HG02678 (cell line): ENCODE data around the gene GANAB.
"Not testable (repeated sequence)": the region's sequence is repeated elsewhere in the genome, so short reads cannot be mapped to it uniquely, and the experiment has no call there.

Experiments used
- ATAC-seq: cut with Tn5 transposase; IDR thresholded peaks from one replicate; pipeline ENCODE4 v1.9.1; 2021; ENCODE audit warnings: mild to moderate bottlenecking, moderate library complexity; ENCODE audit not compliant: unreplicated experiment

The GANAB gene

DNA sequence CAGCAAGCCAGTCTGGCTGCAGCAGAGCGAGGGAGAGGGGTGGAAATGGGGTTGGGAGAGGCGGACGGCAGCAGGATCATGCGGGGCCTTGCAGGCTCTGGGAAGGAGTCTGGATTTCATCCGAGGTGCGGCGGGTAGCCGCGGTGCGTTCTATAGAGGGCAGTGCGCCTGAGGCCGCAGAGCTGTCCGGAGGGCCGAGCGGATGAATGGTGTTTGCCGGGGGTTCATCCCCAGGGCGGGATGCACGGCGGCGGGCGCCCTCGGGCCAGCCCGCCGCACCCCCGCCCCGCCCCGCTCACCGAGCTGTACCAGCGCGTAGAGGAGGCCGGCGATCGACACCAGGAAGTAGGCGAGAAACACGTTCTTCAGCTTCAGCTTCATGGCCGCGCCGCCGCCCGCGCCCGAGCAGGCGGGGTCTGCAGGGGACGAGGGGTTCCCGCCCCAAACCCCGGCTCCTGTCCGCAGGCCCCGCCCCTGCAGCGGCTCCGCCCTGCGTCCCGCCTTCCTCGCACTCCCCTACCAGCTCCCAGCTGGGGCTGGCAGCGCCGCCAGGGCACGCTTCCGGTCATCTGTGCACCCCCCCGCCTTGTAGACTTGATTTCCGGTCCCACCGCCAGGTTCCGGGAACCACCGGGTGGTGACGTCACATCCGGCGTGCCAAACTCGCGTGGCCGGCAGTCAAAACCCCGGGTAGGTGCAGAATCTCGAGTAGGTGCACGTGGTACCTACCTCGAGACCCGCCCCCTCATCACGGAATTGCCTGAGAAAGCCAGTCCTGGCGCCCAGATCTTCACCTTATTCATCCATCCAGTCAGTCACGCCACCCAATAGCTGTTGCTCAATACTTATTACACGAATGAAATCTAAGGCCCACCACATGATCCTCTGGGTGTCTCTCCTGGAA is 24.6 kb downstream of the GANAB start, which contains the start of gene B3GAT3:
B3GAT3 (minus strand) TSS at position 420 of the 904 bp plus-strand sequence; CDS start at position 381, 39 bp downstream.
- peak; percentile 96 for ATAC-seq

DNA sequence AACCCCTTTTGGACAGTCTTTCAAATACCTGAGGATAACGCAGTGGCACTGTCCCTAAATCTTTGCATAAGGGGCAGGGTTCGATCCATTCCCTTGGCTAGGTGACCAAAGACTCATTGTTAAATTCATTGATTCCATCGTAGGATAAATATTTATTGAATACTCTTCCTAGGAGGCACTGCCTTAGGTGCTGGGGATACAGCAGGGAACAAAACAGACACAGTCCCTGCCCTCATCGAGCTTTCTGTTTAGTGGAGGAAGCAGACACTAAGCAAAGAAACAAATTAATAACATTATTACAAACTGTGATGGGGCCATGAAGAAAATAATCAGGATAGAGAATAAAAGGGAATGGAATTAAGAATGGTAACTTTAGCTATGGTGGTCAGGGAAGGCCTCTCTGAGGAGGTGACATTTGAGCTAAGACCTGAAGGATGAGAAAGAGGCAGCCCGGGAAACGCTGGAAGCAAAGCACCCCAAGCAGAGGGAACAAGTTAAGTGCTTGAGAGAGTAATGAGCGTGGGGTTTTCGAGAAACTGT is 25.3 kb downstream of the GANAB start:
- no peak for ATAC-seq

DNA sequence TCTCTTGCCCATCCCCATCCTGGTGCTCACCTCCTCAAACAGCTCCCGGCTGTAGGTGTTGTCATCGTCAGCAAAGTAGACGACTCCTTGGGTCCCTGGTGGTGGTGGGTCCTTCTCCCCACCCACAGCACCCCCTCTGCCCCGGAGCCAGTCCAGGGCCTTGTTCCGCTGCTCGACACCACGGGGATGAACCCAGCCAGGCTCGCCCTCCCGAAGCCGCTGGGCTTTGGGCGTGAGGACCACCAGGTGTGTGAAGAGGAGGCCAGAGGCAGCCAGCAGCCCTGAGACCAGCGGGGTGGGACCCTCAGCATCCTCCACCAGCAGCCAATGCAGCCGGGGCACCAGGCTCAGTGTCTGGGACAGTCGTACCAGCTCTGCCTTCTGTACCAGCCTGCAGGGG is 29.5 kb downstream of the GANAB start:
- ATAC-seq = not testable (repeated sequence)

DNA sequence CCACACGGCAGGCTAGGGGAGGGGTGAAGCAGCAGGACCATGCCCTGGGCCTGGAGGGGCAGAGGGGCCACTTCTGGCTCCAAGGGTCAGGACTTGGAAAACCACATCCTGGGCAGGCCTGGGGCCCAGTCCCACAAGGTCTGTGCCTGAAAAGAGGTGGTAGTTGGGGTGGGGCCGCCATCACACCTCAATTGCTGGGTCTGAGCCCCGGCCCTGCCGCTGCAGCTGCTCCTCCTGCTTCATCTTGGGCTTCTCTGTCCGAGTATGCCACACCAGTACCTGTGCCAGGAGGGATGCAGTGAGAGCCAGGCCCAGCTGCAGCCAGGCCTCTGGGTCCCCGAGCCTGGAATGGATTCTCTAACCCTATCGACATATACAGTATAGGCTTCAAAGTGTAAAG is 30.9 kb downstream of the GANAB start:
- no peak for ATAC-seq

DNA sequence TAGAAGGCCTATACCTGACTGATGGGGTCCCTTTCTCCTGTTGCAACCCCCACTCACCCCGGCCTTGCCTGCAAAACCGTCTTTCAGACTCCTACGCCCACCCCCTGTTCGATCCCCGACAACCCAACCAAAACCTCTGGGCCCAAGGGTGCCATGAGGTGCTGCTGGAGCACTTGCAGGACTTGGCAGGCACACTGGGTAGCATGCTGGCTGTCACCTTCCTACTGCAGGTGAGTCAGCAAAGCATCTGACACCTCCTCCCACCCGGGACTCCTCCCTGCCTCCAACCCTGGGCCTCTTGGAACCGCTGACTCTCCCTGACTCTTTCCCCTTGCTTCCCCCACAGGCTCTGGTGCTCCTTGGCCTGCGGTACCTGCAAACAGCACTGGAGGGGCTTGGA is 32.1 kb downstream of the GANAB start:
- no peak for ATAC-seq

DNA sequence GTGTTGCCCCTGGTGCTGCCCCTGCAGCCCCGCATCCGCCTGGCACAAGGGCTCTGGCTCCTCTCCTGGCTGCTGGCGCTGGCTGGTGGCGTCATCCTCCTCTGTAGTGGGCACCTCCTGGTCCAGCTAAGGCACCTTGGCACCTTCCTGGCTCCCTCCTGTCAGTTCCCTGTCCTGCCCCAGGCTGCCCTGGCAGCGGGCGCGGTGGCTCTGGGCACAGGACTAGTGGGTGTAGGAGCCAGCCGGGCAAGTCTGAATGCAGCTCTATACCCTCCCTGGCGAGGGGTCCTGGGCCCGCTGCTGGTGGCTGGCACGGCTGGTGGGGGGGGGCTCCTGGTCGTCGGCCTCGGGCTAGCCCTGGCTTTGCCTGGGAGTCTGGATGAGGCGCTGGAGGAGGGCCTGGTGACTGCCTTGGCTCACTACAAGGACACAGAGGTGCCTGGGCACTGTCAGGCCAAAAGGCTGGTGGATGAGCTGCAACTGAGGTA is 33.1 kb downstream of the GANAB start:
- no peak for ATAC-seq

DNA sequence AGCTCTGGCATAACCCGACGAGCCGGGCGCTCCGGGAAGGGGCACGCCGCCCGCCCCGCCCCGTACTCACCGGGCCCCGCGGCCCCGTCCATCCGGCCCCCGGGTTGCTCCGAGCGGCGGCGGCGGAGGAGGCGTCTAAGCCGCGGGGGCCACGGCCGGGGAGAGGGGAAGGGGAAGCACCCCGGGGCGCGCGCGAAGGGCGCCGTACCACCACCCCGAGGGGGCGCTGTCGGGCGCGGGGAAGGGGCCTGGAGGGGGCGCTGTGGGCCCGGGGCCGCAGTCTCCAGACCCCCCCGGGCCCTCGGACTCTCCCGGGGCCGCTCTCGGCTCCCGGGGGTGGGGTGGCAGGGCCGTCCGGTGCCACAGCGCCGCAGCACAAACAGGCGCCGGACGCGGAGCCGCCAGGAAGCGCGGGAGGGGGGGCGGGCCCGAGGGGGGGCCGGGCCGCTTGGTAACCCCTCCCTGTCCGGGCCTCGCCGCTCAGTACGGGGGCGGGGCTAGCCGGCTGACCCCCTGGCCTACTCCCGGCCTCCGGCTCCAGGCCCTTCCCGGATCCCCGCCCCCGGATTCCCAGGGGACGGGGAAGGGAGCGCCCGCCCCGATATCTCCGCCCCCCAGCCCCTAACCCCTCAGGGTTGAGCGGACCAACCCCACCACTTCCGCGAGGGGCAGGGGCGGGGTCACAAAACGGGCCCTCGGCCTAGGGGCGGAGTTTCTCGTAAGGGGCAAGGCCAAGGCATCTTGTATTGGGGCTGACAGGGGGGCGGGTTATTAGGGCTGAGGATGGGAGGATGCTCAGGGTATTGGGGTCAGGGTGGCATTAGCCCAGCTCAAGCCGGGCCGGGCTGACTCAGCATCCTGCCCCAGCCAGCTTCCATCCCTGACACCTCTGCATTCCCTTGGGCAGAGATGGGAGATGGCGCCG is 33.8 kb downstream of the GANAB start, which contains the start of the genes EML3 and ROM1:
EML3 (minus strand) TSS at position 410 of the 925 bp plus-strand sequence; CDS start at position 92, 318 bp downstream.
ROM1 (plus strand) TSS at position 892 of the 925 bp plus-strand sequence; CDS start at position 917, 25 bp downstream.
- ATAC-seq = peak; percentile 70

DNA sequence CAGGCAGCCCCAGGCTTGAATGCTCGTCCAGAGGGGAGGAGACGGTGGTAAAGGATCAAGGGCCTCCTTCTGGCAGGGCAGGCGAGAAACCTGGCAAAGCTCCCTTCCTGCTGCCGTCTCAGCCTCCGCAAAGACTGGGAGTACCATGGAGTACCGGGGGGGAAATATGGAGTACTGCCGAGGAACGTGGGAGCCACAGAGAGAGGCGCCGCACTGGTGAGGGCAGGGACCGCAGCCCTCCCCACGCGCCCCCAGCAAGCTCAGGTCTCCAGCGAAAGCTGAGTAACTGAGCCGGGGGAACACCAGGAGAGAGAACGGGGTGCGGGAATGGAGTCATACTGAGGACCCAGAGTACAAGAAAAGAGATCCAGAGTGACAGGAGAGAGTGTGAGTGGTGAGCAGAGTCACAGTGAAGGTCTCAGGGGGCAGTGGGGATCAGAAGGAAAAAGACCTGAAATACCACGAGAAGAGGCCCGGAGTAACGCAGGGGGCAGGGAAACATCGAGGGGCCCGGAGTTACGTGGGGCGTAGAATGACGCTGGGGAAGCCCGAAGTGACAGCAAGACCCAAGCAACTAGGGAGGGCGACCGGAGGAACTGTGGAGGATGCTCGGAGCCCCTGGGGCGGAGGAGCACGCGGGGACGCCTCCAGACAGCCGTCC is 34.6 kb downstream of the GANAB start:
- ATAC-seq = peak; percentile 20

DNA sequence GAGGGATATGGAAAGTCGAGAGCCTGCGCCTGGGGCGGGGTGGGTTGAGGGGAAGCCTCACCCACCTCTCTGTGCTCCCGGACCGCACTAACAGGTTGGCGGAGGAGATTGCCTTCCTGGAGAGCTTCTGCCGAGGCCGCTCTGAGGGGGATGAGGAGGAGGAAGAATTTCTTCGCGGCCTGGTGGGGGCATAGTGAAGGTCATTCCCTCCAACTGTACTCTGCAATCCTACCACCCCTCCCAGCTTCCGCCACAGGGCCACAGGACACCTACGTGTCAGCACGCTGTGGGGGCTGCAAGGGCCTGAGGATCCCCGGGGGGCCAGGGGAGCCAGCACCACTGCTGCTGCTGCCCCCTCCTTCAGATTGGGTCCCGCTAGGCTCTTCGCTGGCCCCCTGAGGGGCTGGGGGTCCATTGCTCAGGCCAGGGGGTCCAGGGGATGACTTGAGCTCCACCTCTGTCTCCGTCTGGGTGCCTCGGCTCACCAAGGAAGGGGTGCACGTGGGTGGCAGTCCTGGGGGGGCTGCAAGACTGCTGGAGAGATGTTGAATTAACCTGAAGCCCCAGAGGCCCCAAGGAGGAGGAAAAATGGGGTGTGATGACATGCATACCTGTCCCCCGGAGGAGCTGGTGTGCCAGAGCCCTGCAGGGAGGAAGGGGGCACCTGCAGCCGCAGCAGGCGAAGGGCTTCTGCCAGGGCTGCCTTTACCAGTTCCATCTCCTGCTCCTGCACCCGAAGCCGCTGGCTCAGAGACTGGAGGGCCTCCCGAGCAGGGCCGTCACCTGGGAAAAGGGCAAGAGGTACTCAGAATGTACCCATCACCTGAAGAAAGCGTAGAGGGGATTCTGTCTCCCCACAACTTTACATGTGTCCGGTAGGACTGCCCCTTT is 35.4 kb downstream of the GANAB start:
- ATAC-seq = no peak

DNA sequence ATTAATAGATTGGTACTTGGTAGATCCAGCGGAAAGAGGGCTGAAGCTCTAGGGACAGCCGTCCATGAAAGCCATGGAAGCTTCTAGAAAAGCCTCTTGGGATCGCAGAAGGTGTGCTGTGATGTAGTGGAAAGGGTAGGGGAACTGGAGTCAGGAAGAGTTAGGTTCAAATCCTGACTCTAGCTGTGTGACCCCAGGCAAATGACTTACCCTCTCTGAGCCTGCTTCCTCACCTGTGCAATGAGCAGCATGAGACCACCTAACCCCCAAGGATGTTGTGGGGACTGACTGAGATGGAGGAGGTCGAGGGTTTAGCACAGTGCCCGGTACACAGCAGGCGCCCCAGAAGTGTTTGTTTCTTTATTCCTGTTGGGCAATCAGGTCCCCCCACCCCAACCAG is 36.0 kb downstream of the GANAB start:
- ATAC-seq = no peak

DNA sequence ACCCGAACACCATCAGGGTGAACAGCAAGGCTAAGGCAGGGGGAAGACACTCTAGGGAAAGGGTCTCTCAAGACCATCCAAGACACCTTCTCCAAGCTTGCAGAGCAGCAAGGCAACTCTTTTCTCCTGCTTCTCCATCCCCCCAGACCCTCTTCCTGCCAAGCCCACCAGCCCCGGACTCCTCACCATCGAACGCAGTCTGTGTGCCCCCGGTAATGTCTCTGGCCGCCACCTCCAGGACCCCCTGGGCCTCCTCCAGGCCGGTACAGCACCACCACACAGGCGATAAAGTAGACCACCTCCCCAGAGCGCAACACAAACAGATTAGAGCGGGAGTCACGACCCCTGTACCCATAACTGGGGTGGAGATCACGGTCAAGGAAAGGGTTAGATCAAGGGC is 37.6 kb downstream of the GANAB start:
- no peak for ATAC-seq

DNA sequence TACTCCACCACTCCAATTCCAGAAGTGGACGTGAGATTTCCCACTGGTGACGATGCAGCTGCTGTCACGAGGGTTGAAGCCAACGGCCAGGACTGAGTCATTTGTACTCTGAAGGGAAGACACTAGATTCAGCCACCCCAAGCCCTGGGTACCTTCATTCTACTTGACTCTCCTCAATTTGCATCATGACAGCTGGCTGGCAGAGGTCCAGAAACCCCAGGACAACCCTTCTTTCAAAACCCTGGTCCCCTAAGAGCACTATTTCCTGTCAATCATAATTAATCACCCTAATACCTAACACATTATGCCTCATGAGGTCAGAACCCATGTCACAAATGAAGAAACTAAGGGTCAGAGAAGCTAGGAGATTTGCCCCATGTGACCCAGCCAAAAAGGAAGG is 38.7 kb downstream of the GANAB start:
- no peak for ATAC-seq

DNA sequence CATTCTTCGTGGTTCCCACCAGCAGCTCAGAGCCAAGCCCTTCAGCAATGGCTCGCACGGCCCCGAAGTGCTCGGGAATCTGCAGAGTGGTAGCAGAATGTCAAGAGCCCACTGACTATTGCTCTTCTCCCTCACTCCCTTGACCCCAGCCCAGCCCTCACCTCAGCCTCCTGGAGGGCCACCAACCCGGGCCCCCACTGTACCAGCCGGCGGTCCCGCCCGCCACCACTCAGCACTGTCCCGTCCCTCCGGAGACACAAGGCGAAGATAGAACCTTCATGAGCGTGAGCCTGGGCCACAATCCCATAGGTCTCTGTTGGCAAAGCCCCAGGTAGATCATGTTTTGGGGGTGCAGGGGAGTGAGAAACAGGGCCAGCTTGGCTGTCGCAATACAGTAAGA is 40.5 kb downstream of the GANAB start:
- no peak for ATAC-seq

DNA sequence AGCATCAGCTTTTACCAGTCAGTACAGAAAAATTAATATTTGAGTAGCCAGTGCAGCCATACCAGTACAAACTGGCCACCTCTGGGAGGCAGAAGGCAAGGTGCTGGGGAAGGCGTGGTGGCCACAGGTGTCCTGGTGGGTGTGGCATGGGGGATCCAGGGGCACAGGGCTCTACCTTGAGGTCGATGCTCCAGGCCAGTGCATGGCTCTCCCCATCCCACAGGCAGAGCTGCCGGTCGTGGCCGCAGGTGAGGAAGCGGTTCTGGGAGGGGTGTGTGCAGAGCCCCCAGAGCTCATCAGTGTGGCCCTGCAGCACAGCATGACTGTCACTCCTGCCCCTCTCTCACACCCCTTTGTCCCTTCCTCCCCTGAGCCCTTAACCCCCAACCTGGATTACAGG is 40.9 kb downstream of the GANAB start:
- ATAC-seq = no peak

DNA sequence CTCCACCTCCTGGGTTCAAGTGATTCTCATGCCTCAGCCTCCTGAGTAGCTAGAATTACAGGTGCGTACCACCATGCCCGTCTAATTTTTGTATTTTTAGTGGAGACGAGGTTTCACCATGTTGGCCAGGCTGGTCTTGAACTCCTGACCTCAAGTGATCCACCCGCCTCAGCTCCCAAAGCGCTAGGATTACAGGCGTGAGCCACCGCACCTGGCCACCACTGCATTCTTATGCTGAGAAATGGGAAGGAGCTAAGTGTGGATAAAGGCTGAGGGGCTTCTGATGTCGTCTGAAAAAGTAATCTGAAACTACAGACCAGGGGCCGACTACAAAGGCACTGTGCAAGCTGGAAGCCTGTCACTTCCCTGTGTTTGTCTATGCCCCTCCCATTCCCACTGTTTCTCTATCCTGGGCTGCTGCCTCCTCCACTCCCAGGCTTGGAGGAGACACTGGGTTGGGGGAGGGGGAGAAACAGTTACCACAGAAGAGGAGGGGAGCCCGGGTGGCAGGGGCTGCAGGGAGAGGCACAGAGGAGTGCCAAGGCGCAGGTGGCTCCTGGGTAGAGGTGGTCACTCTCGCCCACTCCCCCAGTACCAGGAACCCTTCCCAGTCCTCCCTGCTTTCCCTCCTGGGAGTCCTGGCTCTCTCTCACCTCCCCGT is 41.8 kb downstream of the GANAB start:
- ATAC-seq = no peak

DNA sequence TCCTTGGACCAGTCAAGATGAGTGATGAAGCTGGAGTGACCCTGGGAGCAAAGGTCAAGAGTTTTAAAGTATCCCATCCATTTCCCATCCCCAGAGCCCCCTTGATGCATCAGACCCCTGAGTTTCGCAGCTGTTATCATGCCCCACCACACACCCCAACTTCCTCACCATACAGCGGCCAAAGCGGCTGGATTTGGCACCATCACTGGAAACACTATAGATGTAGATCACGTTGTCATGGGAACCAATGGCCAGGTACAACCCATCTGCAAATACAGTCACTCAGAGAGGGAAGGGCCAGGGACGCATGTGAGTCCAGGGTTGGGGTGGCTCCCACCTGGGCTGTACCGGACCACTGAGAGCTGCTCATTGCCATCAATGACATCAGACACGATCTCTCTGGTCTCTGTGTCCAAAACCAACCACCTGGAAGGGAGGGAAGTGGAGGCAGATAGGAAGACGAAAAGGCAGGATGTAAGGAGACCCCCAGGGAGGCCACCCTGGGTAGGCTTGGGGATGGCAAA is 42.6 kb downstream of the GANAB start:
- no peak for ATAC-seq

DNA sequence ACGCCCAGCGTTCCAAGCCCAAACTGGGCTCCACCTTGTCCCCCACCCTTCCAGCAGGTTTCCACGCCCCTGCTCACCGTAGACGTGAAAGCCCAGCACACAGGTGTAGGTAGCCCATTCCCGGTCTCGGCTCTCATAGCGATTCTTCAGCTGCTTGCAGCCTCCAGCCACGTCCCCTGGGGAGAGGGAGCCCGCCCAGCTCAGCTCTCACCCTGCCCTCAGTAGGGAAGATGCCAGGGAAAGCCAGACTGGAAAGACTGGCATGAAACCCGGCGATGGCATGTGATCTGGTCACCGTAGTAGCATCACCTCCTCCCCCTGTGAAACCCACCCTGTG is 43.4 kb downstream of the GANAB start:
- ATAC-seq = no peak

DNA sequence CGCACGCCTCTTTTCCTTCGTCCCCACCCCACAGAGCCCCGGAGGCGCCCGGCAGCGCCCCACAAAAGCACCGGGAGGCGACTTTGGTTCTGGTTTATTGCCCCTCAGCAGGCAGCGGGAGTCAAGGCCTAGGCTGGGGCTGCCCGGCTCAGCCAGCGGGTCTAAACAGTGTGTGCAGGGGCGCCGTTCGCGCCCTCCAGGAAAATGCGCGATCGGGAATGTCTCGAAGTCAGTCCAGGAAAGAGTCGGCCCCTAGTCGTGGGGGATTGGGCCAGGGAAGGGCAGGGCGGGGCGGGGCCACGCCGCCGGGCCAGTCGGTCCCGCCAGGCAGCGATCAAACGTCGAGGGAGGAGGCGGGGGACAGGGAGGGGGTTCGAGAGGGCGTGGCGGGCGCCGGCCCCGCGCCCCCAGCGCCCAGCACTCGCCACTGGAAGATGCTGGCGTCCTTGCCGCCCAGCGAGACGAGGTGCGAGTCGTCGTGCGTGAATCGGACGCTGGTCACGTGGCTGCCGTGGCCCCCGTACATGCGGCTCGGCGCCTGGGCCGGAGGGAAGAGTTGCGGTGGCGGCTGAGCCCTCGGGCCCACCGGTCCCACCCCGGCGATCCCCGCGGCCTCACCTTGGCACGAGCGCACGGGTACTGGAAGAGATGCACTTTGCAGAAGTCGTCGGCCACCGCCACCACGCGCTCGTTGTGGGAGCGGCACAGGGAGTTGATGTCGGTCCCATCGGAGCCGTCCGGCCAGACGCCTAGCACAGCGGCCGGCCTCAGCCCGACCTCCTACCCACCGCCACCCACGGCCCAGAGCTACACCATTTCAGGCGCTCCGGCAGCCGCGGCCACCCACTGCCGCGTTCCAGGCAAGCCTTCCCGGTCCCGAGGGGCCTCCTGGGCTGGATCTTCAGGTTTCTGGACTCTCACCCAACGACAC is 44.0 kb downstream of the GANAB start:
- ATAC-seq = peak; percentile 1
